Pons (tissue), 1 donor: Measurements from ENCODE around the gene NTN3.
A peak's percentile ranks its signal among the peaks of the same experiment; 100 is the strongest.

Source experiments
- DNase-seq: peaks from one replicate; pipeline ENCODE4 v3.0.0-alpha.2; 2016; ENCODE audit warnings: low spot score

Gene NTN3

GRCh38 chr16:2466667-2467527 is 4.2 kb upstream of the NTN3 start:
- DNase-seq, result no peak

- DNase-seq, result no peak
These were observed 3.4 kb upstream of the NTN3 start for GRCh38 chr16:2467528-2468232.

GRCh38 chr16:2468233-2468724 is 2.8 kb upstream of the NTN3 start:
- no peak for DNase-seq

GRCh38 chr16:2468725-2469398 is 2.2 kb upstream of the NTN3 start:
- DNase-seq, result peak; percentile 59

- no peak for DNase-seq
These were observed 1.5 kb upstream of the NTN3 start for GRCh38 chr16:2469399-2470233.

- no peak for DNase-seq
These were observed 879 bp upstream of the NTN3 start for GRCh38 chr16:2470234-2470601.

- no peak for DNase-seq
These were observed 488 bp upstream of the NTN3 start for GRCh38 chr16:2470603-2471015.

- DNase-seq, result no peak
These were observed 773 bp downstream of the NTN3 start for GRCh38 chr16:2471653-2472487.

- no peak for DNase-seq
These were observed 1.4 kb downstream of the NTN3 start for GRCh38 chr16:2472488-2472864.

GRCh38 chr16:2472885-2473445 is 1.9 kb downstream of the NTN3 start:
- DNase-seq, result no peak

GRCh38 chr16:2473446-2473926 is 2.4 kb downstream of the NTN3 start:
- DNase-seq, result no peak

GRCh38 chr16:2473999-2474876 is 3.1 kb downstream of the NTN3 start:
- DNase-seq, result no peak

- DNase-seq, result peak; percentile 69
These were observed 3.8 kb downstream of the NTN3 start, which contains the start of gene TBC1D24 for GRCh38 chr16:2474877-2475412. TBC1D24 (plus strand) TSS chr16:2475127; CDS start chr16:2496149, 21,022 bp downstream.

- DNase-seq, result no peak
These were observed 4.6 kb downstream of the NTN3 start for GRCh38 chr16:2475413-2476344.

- DNase-seq, result no peak
These were observed 5.2 kb downstream of the NTN3 start for GRCh38 chr16:2476345-2476720.

- no peak for DNase-seq
These were observed 5.6 kb downstream of the NTN3 start for GRCh38 chr16:2476741-2477140.

- no peak for DNase-seq
These were observed 6.2 kb downstream of the NTN3 start for GRCh38 chr16:2477327-2477726.

GRCh38 chr16:2478279-2478678 is 7.2 kb downstream of the NTN3 start:
- DNase-seq, result no peak
